Measurements from ENCODE around the gene ATG10. TPM values are rescaled to one million over a fixed set of nuclear protein-coding genes. Genes with fewer than 3 reads are reported as not detected.

The ATG10 gene
- total and polyA plus RNA-seq, 2 of the 8 experiments (the other 6 are each of a cell fraction or from before 2014, with no cell fraction given), result 3.7 to 8.8 TPM

GRCh38 chr5:82130602-82131001 lies 158.8 kb downstream of the ATG10 start:
- DNase-seq (ENCODE audit: low read depth in 1 of 2, low spot score in 2 of 2) (no peak), FAIRE-seq (no peak)
- Histone ChIP-seq H3K56ac (replicated peaks; ENCODE audit: insufficient read length, low read depth, low read length) (no peak overlapping the region), H3K4me1 (replicated peaks in 1 of 4; ENCODE audit: control insufficient read depth in 3 of 4, insufficient read depth in 4 of 4, low read length in 3 of 4) (peaks cover 0 to 7% (median 3%) of the 10 kb centered on the region in 4 experiments; a peak in 5 of 7 replicates), H2AFZ (ENCODE audit: low read length) (no peak overlapping the region), H3K79me1 (ENCODE audit: low read depth, low read length) (no peaks in the 10 kb centered on the region), H4K20me1 (replicated peaks in 1 of 2; ENCODE audit: control insufficient read depth in 1 of 2, insufficient read depth in 2 of 2, low read length in 2 of 2) (no peaks in the 10 kb centered on the region), H3K14ac (ENCODE audit: insufficient read length) (no peak overlapping the region), H3K79me2 (ENCODE audit: control insufficient read depth in 1 of 2, insufficient read depth in 2 of 2, low read length in 2 of 2) (no peaks in the 10 kb centered on the region), H3K27ac (ENCODE audit: low read depth, low read length) (no peak overlapping the region), H2BK120ac (replicated peaks; ENCODE audit: low read depth, low read length) (no peak overlapping the region), H2BK15ac (ENCODE audit: low read length) (no peak overlapping the region), H3K23ac (ENCODE audit: insufficient read length) (no peak overlapping the region), H3K4me3 (ENCODE audit: extremely low read depth in 1 of 4, insufficient read depth in 2 of 4, low read depth in 3 of 4, low read length in 4 of 4) (no peak overlapping the region), H3K27me3 (replicated peaks in 1 of 4; ENCODE audit: control insufficient read depth in 3 of 4, extremely low read depth in 1 of 4, insufficient read depth in 3 of 4, low read length in 3 of 4) (no peaks in the 10 kb centered on the region), H4K8ac (ENCODE audit: extremely low read depth, insufficient read depth, low read length) (no peak overlapping the region), H2BK12ac (ENCODE audit: low read depth, low read length) (no peak overlapping the region), H2AK5ac (ENCODE audit: low read depth, low read length) (no peak overlapping the region), H3K36me3 (ENCODE audit: control insufficient read depth in 2 of 4, insufficient read depth in 4 of 4, low read length in 3 of 4) (no peaks in the 10 kb centered on the region), H3K23me2 (ENCODE audit: low read depth, low read length) (no peaks in the 10 kb centered on the region), H3K9me3 (ENCODE audit: insufficient read depth in 2 of 2, low read depth in 1 of 2, low read length in 1 of 2) (no peaks in the 10 kb centered on the region), H3K9ac (replicated peaks in 1 of 4; ENCODE audit: extremely low read depth in 1 of 4, low read depth in 3 of 4, low read length in 3 of 4) (no peak overlapping the region), H2BK20ac (ENCODE audit: low read length) (no peak overlapping the region), H3K4ac (replicated peaks; ENCODE audit: insufficient read length, low read depth, low read length) (no peak overlapping the region), H2BK5ac (ENCODE audit: low read depth, low read length) (no peak overlapping the region), H4K91ac (replicated peaks; ENCODE audit: insufficient read length, low read length) (no peak overlapping the region), H4K5ac (ENCODE audit: insufficient read length, low read depth, low read length) (no peak overlapping the region), H3K4me2 (ENCODE audit: insufficient read depth in 1 of 2, low read depth in 2 of 2, low read length in 2 of 2) (no peak overlapping the region), H3K18ac (ENCODE audit: extremely low read depth, low read length) (no peak overlapping the region)
- ChIA-PET CTCF (ENCODE audit: partially characterized antibody) (interaction anchor here (1.0 to 1.5 kb wide), 4 partner anchors 14 to 35 kb away, joined by 3 to 7 read pairs (median 3); no protein-coding TSS in a partner anchor), POLR2A (ENCODE audit: partially characterized antibody) (no interaction called here)
- 88% methylated on average over 6 of the region's 6 CpGs; no CpG with 5 or more reads in 1 of the 2 experiments for WGBS, 2 experiments (ENCODE audit: extremely low coverage in 1 of 2, insufficient coverage in 1 of 2, insufficient read length in 1 of 2, insufficient replicate concordance in 2 of 2, low coverage in 1 of 2, low lambda C conversion rate in 2 of 2, missing lambda C conversion rate in 1 of 2)
- TF ChIP-seq CTCF (IDR thresholded peaks at IDR 0.05; ENCODE audit: control extremely low read depth in 1 of 3, insufficient read depth in 1 of 3, low read depth in 1 of 3, low read length in 3 of 3), result no peak
- TF ChIP-seq SUZ12 (IDR thresholded peaks at IDR 0.05; ENCODE audit: low read length), result no peak
- TF ChIP-seq POLR2A (IDR thresholded peaks at IDR 0.05; ENCODE audit: control extremely low read depth in 1 of 2, low read depth in 2 of 2, low read length in 2 of 2), result no peak
- TF ChIP-seq NRF1 (IDR thresholded peaks at IDR 0.05; ENCODE audit: low read depth, low read length), result no peak
- no peak for TF ChIP-seq TCF12 (IDR thresholded peaks at IDR 0.05; ENCODE audit: low read depth, low read length)
- no peak for TF ChIP-seq E2F6 (IDR thresholded peaks at IDR 0.05)
- no peak for TF ChIP-seq CREB1 (IDR thresholded peaks at IDR 0.05)
- no peak for TF ChIP-seq SIN3A (conservative IDR thresholded peaks at IDR 0.05 in 1 of 2, IDR thresholded peaks at IDR 0.05 in 1 of 2; ENCODE audit: low read depth in 1 of 2, low read length in 2 of 2)
- TF ChIP-seq ATF3 (IDR thresholded peaks at IDR 0.05; ENCODE audit: insufficient read depth, low read depth, low read length), result no peak
- no peak for TF ChIP-seq RFX5 (IDR thresholded peaks at IDR 0.05; ENCODE audit: borderline replicate concordance, low read depth, low read length)
- TF ChIP-seq SP4 (IDR thresholded peaks at IDR 0.05; ENCODE audit: low read length), result no peak

All from H1 (cell line).